Endothelial cell of umbilical vein (primary cell): ENCODE results near the gene SCARF2. TPM values are rescaled to one million over a fixed set of nuclear protein-coding genes. Genes with fewer than 3 reads are reported as not detected.

Source experiments
- BruUV-seq: library from RNA; stranded (reverse); fragments of 400-500 nt; replicated peaks from 2 replicates; lab custom pipeline; 2021; lab: Mats Ljungman, UMichigan
- CTCF ChIA-PET: fragments of 300-600, 350-600 bp; sonication (Branson Sonifier 250); formaldehyde crosslinking; loops from one replicate; lab custom pipeline; 2021; ENCODE audit warnings: antibody characterized with exemption, inconsistent platforms; lab: Charles Lee
- POLR2A ChIA-PET: fragments of 300-600, 350-600 bp; sonication (Branson Sonifier 250); formaldehyde crosslinking; loops from one replicate; lab custom pipeline; 2021; ENCODE audit warnings: antibody characterized with exemption, inconsistent platforms; lab: Charles Lee
- DNase-seq: peaks from one replicate; pipeline ENCODE4 v3.0.0-alpha.2; 2011; ENCODE audit warnings: low read depth, low spot score
- FAIRE-seq: peaks from 2 replicates; lab custom pipeline; 2011; peaks lifted over from hg19 to GRCh38; lab: Jason Lieb, UNC
- H2AFZ ChIP-seq: 2 replicates; pipeline ENCODE4 v1.6.0; 2012; ENCODE audit warnings: low read depth, low read length, control low read depth, inconsistent platforms
- H3K27ac ChIP-seq: 2 replicates; pipeline ENCODE4 v1.5.1; 2011; ENCODE audit warnings: low read depth, mild to moderate bottlenecking, control low read depth, low read length, moderate library complexity; ENCODE audit not compliant: insufficient read depth
- H3K27me3 ChIP-seq, 2 experiments: 2 replicates each; pipeline versions ENCODE4 v1.6.0 to v1.6.1; 2011; ENCODE audit warnings: low read length in 2 of 2, mixed read lengths in 1 of 2; ENCODE audit not compliant: control insufficient read depth in 2 of 2, insufficient read depth in 2 of 2
- H3K36me3 ChIP-seq, 2 experiments: 2 replicates in 1 of 2; 3 replicates in 1 of 2; pipeline ENCODE4 v1.5.1; 2011; ENCODE audit warnings: low read length in 2 of 2, mild to moderate bottlenecking in 1 of 2, moderate library complexity in 1 of 2; ENCODE audit not compliant: control insufficient read depth in 2 of 2, insufficient read depth in 2 of 2; ENCODE audit errors: extremely low read depth in 1 of 2
- H3K4me1 ChIP-seq: 3 replicates; pipeline ENCODE4 v1.5.1; 2011; ENCODE audit warnings: mild to moderate bottlenecking, low read length; ENCODE audit not compliant: control insufficient read depth, insufficient read depth; ENCODE audit errors: extremely low read depth
- H3K4me2 ChIP-seq: 2 replicates; pipeline ENCODE4 v1.6.1; 2011; ENCODE audit warnings: low read length, control low read depth, mixed read lengths; ENCODE audit not compliant: insufficient read depth
- H3K4me3 ChIP-seq, 3 experiments: fragments of 200-600 bp in 1 of 3; sonication (generic), shearing (Covaris generic) in 1 of 3; replicated peaks in 1 of 3; 2 replicates each; pipeline ENCODE4 v1.5.1; 2011 to 2016; ENCODE audit warnings: control low read depth in 3 of 3, low read length in 3 of 3, mild to moderate bottlenecking in 2 of 3, inconsistent platforms in 1 of 3, low read depth in 1 of 3, moderate library complexity in 1 of 3; ENCODE audit not compliant: insufficient read depth in 1 of 3
- H3K79me2 ChIP-seq: 2 replicates; pipeline ENCODE4 v1.6.0; 2012; ENCODE audit warnings: low read length, inconsistent platforms; ENCODE audit not compliant: control insufficient read depth, insufficient read depth
- H3K9ac ChIP-seq: replicated peaks from 2 replicates; pipeline ENCODE3; 2011; ENCODE audit warnings: low read length, control low read depth; ENCODE audit not compliant: insufficient read depth; ENCODE audit errors: extremely low read depth
- H3K9me1 ChIP-seq: replicated peaks from 3 replicates; pipeline ENCODE4 v1.6.0; 2011; ENCODE audit warnings: mild to moderate bottlenecking, low read length; ENCODE audit not compliant: control insufficient read depth, insufficient read depth; ENCODE audit errors: extremely low read depth
- H3K9me3 ChIP-seq: replicated peaks from 2 replicates; pipeline ENCODE4 v1.5.1; 2012; ENCODE audit warnings: low read length, inconsistent platforms; ENCODE audit not compliant: control insufficient read depth, insufficient read depth
- H4K20me1 ChIP-seq: replicated peaks from 2 replicates; pipeline ENCODE3; 2011; ENCODE audit warnings: mild to moderate bottlenecking, low read length; ENCODE audit not compliant: control insufficient read depth, insufficient read depth; ENCODE audit errors: extremely low read depth
- CTCF ChIP-seq, 2 donors: IDR thresholded peaks; 1 replicate in 1 of 2; 2 replicates in 1 of 2; pipeline ENCODE4 v1.5.1; 2011; ENCODE audit warnings: low read length in 2 of 2, mild to moderate bottlenecking in 2 of 2, moderate library complexity in 2 of 2, control low read depth in 1 of 2, inconsistent platforms in 1 of 2, low read depth in 1 of 2; ENCODE audit not compliant: insufficient read depth in 1 of 2; ENCODE audit errors: extremely low read depth in 1 of 2
- FOS ChIP-seq: IDR thresholded peaks from 2 replicates; pipeline ENCODE4 v1.6.1; 2011; ENCODE audit warnings: mild to moderate bottlenecking, low read length, moderate library complexity, borderline replicate concordance; ENCODE audit not compliant: insufficient read depth
- JUN ChIP-seq: IDR thresholded peaks from 2 replicates; pipeline ENCODE4 v1.6.1; 2011; ENCODE audit warnings: borderline replicate concordance, low read depth; ENCODE audit not compliant: insufficient read length, insufficient read depth
- MAX ChIP-seq: IDR thresholded peaks from 2 replicates; pipeline ENCODE4 v1.6.1; 2011; ENCODE audit not compliant: insufficient read depth, insufficient read length
- MYC ChIP-seq: IDR thresholded peaks from one replicate; pipeline ENCODE4 v1.6.1; 2011; ENCODE audit warnings: mild to moderate bottlenecking, low read depth, low read length
- POLR2A ChIP-seq: IDR thresholded peaks from 2 replicates; pipeline ENCODE4 v1.6.1; 2012; ENCODE audit warnings: low read depth, mild to moderate bottlenecking, control low read depth, low read length
- dilution Hi-C: fragments of 300-500 bp; cut with MboI; formaldehyde crosslinking; loops from one replicate; pipeline ENCODE4 v1.15.0; 2019; ENCODE audit warnings: low sequenced_read_pairs; ENCODE audit not compliant: extremely low pct_ligation_motif_present
- intact Hi-C: fragments of 100-400 bp; cut with micrococcal nuclease; formaldehyde crosslinking; loops from one replicate; pipeline ENCODE4 v1.10.0; 2022
- polyA plus RNA-seq, 4 experiments: library from polyadenylated mRNA; depleted of rRNA in 3 of 4; stranded (reverse) in 3 of 4; unstranded in 1 of 4; fragments of >200 nt; gene quantifications; 2 replicates each; pipeline versions ENCODE4 v1.2.1 to v1.2.3, GENCODE V29; 2011 to 2012; ENCODE audit warnings: missing spikeins in 1 of 4
- total RNA-seq: library from RNA; stranded (reverse); gene quantifications from 2 replicates; pipeline ENCODE4 v1.2.3, GENCODE V29; 2021

The SCARF2 gene
- total and polyA plus RNA-seq, 2 donors (not counting 3 experiments of a cell fraction or from before 2014, with no cell fraction given), result 15.7 to 20.1 TPM

GRCh38 chr22:20434264-20434751, 3.3 kb downstream of the SCARF2 start:
- POLR2A ChIA-PET, result no interaction called here
- H3K4me2 ChIP-seq, result no peak overlapping the region
- no peaks in the 10 kb centered on the region for H3K27me3 ChIP-seq
- H3K4me3 ChIP-seq, result no peak overlapping the region
- CTCF ChIA-PET, result interaction anchor here (1.3 to 4.8 kb wide), 3 partner anchors 16 to 22 kb away, joined by 3 to 36 read pairs (median 15); no protein-coding TSS in a partner anchor
- DNase-seq (no peak), FAIRE-seq (no peak)
- H3K9ac ChIP-seq, result no peak overlapping the region
- H3K9me1 ChIP-seq, result no peaks in the 10 kb centered on the region
- H3K79me2 ChIP-seq, result peaks cover 14% of the 10 kb centered on the region
- peaks cover 2% of the 10 kb centered on the region for H4K20me1 ChIP-seq
- TF ChIP-seq CTCF (IDR thresholded peaks at IDR 0.05; ENCODE audit: extremely low read depth in 1 of 2, insufficient read depth in 1 of 2, low read depth in 1 of 2, low read length in 2 of 2) (no peak), FOS (no peak), MYC (no peak), POLR2A (no peak), JUN (no peak), MAX (no peak)
- no TSS peak for BruUV-seq
- intact Hi-C loops, result no loop called here
- dilution Hi-C loops, result no loop called here
- H3K4me1 ChIP-seq, result peaks cover 14% of the 10 kb centered on the region
- H3K27ac ChIP-seq, result no peak overlapping the region
- H2AFZ ChIP-seq, result no peak overlapping the region
- no peaks in the 10 kb centered on the region for H3K36me3 ChIP-seq
- H3K9me3 ChIP-seq, result no peaks in the 10 kb centered on the region
